ENCODE measurements around the gene RAB3GAP2.
"Not testable (repeated sequence)": the region's sequence is repeated elsewhere in the genome, so short reads cannot be mapped to it uniquely, and the experiment has no call there.

Gene RAB3GAP2

GRCh38 chr1:220272047-220272840 lies at the start of gene RAB3GAP2:
Gene RAB3GAP2 (minus strand): TSS chr1:220272453. CDS start chr1:220272337, 116 bp downstream.
- DNase-seq: peak; percentile 34 to 72

- DNase-seq: no peak
These were observed 49.5 kb upstream of the RAB3GAP2 start for GRCh38 chr1:220321758-220322157.

GRCh38 chr1:220320709-220321108 lies 48.5 kb upstream of the RAB3GAP2 start:
- no peak for DNase-seq

- DNase-seq: no peak
These were observed 46.4 kb upstream of the RAB3GAP2 start for GRCh38 chr1:220318673-220319072.

- no peak for DNase-seq
These were observed 44.9 kb upstream of the RAB3GAP2 start for GRCh38 chr1:220317161-220317560.

GRCh38 chr1:220316305-220316704 lies 44.1 kb upstream of the RAB3GAP2 start:
- DNase-seq: no peak

- no peak for DNase-seq
These were observed 43.0 kb upstream of the RAB3GAP2 start for GRCh38 chr1:220315070-220315839.

- no peak for DNase-seq
These were observed 41.3 kb upstream of the RAB3GAP2 start for GRCh38 chr1:220313576-220313975.

- not testable (repeated sequence) for DNase-seq
These were observed 37.9 kb upstream of the RAB3GAP2 start for GRCh38 chr1:220310147-220310546.

GRCh38 chr1:220307607-220308006 lies 35.4 kb upstream of the RAB3GAP2 start:
- DNase-seq: no peak

GRCh38 chr1:220306339-220306738 lies 34.1 kb upstream of the RAB3GAP2 start:
- DNase-seq: no peak

- DNase-seq: no peak
These were observed 31.6 kb upstream of the RAB3GAP2 start for GRCh38 chr1:220303871-220304270.

GRCh38 chr1:220301630-220302029 lies 29.4 kb upstream of the RAB3GAP2 start:
- DNase-seq: no peak

GRCh38 chr1:220300442-220301121 lies 28.3 kb upstream of the RAB3GAP2 start:
- DNase-seq: no peak

GRCh38 chr1:220299337-220299736 lies 27.1 kb upstream of the RAB3GAP2 start:
- DNase-seq: no peak

- DNase-seq: no peak
These were observed 26.4 kb upstream of the RAB3GAP2 start for GRCh38 chr1:220298470-220299205.

GRCh38 chr1:220296981-220297380 lies 24.7 kb upstream of the RAB3GAP2 start:
- no peak for DNase-seq

GRCh38 chr1:220294846-220295301 lies 22.6 kb upstream of the RAB3GAP2 start:
- DNase-seq: no peak

- no peak for DNase-seq
These were observed 19.3 kb upstream of the RAB3GAP2 start for GRCh38 chr1:220291580-220291979.

- no peak for DNase-seq
These were observed 18.0 kb upstream of the RAB3GAP2 start for GRCh38 chr1:220290140-220290761.

GRCh38 chr1:220287129-220287528 lies 14.9 kb upstream of the RAB3GAP2 start:
- no peak for DNase-seq

- DNase-seq: no peak
These were observed 11.4 kb upstream of the RAB3GAP2 start for GRCh38 chr1:220283625-220284024.

Measured in cerebellar nuclear complex (tissue), 1 donor.